WTC11 (cell line): ENCODE data around the gene AURKB. TPM values are rescaled to one million over a fixed set of nuclear protein-coding genes. Genes with fewer than 3 reads are reported as not detected.

Experiments
- ATAC-seq: fragments of 200-7000 bp; cut with Tn5 transposase; 2 replicates; pipeline ENCODE4 v1.10.0; 2021; ENCODE audit warnings: mild to moderate bottlenecking, moderate library complexity
- CTCF ChIA-PET: fragments of 300-600 bp; sonication (Branson Sonifier 250); formaldehyde crosslinking; loops from one replicate; lab custom pipeline; 2021; ENCODE audit warnings: antibody characterized with exemption; lab: Charles Lee
- POLR2A ChIA-PET: fragments of 350-600 bp; sonication (Branson Sonifier 250); formaldehyde crosslinking; loops from one replicate; lab custom pipeline; 2021; ENCODE audit warnings: antibody characterized with exemption; lab: Charles Lee
- DNase-seq: peaks from one replicate; pipeline ENCODE4 v3.0.0; 2021; ENCODE audit warnings: low spot score
- H3K27ac Mint-ChIP-seq: 2 replicates; pipeline ENCODE4 v1.8.0; 2021; ENCODE audit warnings: mixed read lengths
- H3K27me3 Mint-ChIP-seq: 2 replicates; pipeline ENCODE4 v1.8.0; 2021; ENCODE audit warnings: low read depth, mild to moderate bottlenecking, moderate library complexity, mixed read lengths
- H3K36me3 Mint-ChIP-seq: 2 replicates; pipeline ENCODE4 v1.8.0; 2021; ENCODE audit warnings: mixed read lengths
- H3K4me1 Mint-ChIP-seq: 2 replicates; pipeline ENCODE4 v1.8.0; 2022; ENCODE audit warnings: mixed read lengths
- H3K4me3 Mint-ChIP-seq: 2 replicates; pipeline ENCODE4 v1.8.0; 2021; ENCODE audit warnings: mild to moderate bottlenecking, moderate library complexity, mixed read lengths
- H3K9me3 Mint-ChIP-seq: 2 replicates; pipeline ENCODE4 v1.8.0; 2021; ENCODE audit warnings: mixed read lengths
- ETV6 ChIP-seq: sonication (generic); formaldehyde crosslinking; IDR thresholded peaks from 2 replicates; pipeline ENCODE4 v1.8.1; 2022; ENCODE audit warnings: mild to moderate bottlenecking, missing genetic modification reagents
- FOXJ3 ChIP-seq: sonication (generic); formaldehyde crosslinking; IDR thresholded peaks from 2 replicates; pipeline ENCODE4 v1.9.0; 2021; ENCODE audit warnings: missing genetic modification reagents, mild to moderate bottlenecking, borderline replicate concordance
- GABPB1 ChIP-seq: sonication (generic); formaldehyde crosslinking; IDR thresholded peaks from 2 replicates; pipeline ENCODE4 v1.8.1; 2023; ENCODE audit warnings: mild to moderate bottlenecking, missing genetic modification reagents
- GRHL2 ChIP-seq: fragments of 250-450 bp; sonication (Bioruptor Pico); IDR thresholded peaks from 2 replicates; pipeline ENCODE4 v1.8.0; 2022; ENCODE audit warnings: mild to moderate bottlenecking, moderate library complexity; ENCODE audit not compliant: insufficient replicate concordance, severe bottlenecking
- SMAD4 ChIP-seq: sonication (generic); formaldehyde crosslinking; IDR thresholded peaks from 2 replicates; pipeline ENCODE4 v1.8.0; 2022; ENCODE audit warnings: mild to moderate bottlenecking, missing genetic modification reagents
- TP53 ChIP-seq: sonication (generic); formaldehyde crosslinking; IDR thresholded peaks from 2 replicates; pipeline ENCODE4 v1.8.1; 2023; ENCODE audit warnings: mild to moderate bottlenecking, missing genetic modification reagents
- ZNF121 ChIP-seq: sonication (generic); formaldehyde crosslinking; IDR thresholded peaks from 2 replicates; pipeline ENCODE4 v1.8.0; 2023; ENCODE audit warnings: missing genetic modification reagents
- ZNF416 ChIP-seq: fragments of 250-450 bp; sonication (Bioruptor Pico); IDR thresholded peaks from 2 replicates; pipeline ENCODE4 v1.9.0; 2021; ENCODE audit warnings: mild to moderate bottlenecking, inconsistent platforms
- ZNF671 ChIP-seq: fragments of 250-450 bp; sonication (Bioruptor Pico); IDR thresholded peaks from 2 replicates; pipeline ENCODE4 v1.8.0; 2021; ENCODE audit warnings: mild to moderate bottlenecking
- total RNA-seq: library from RNA; stranded (reverse); gene quantifications from 3 replicates; pipeline ENCODE4 v1.2.3, GENCODE V29; 2021
- TF ChIP-seq, protein P1 (sequence below): sonication (generic); formaldehyde crosslinking; IDR thresholded peaks from 2 replicates; pipeline ENCODE4 v1.8.1; 2023; ENCODE audit warnings: mild to moderate bottlenecking, missing genetic modification reagents
- TF ChIP-seq, protein P2 (sequence below): sonication (generic); formaldehyde crosslinking; IDR thresholded peaks from 2 replicates; pipeline ENCODE4 v1.8.1; 2022; ENCODE audit warnings: mild to moderate bottlenecking, moderate library complexity, missing genetic modification reagents
- TF ChIP-seq, protein P3 (sequence below): fragments of 250-450 bp; sonication (Bioruptor Pico); IDR thresholded peaks from 2 replicates; pipeline ENCODE4 v1.8.0; 2021; ENCODE audit warnings: mild to moderate bottlenecking
- TF ChIP-seq, protein P4 (sequence below): sonication (generic); formaldehyde crosslinking; IDR thresholded peaks from 2 replicates; pipeline ENCODE4 v1.8.0; 2023; ENCODE audit warnings: missing genetic modification reagents, mild to moderate bottlenecking, borderline replicate concordance
- TF ChIP-seq, protein P5 (sequence below): fragments of 250-450 bp; sonication (Bioruptor Pico); IDR thresholded peaks from 2 replicates; pipeline ENCODE4 v2.1.2; 2022; ENCODE audit warnings: mild to moderate bottlenecking, moderate library complexity
- TF ChIP-seq, protein P6 (sequence below): fragments of 250-450 bp; sonication (Bioruptor Pico); IDR thresholded peaks from 2 replicates; pipeline ENCODE4 v1.9.0; 2021; ENCODE audit warnings: mild to moderate bottlenecking
- TF ChIP-seq, protein P7 (sequence below): sonication (generic); formaldehyde crosslinking; conservative IDR thresholded peaks from 2 replicates; pipeline ENCODE4 v1.8.1; 2022; ENCODE audit warnings: mild to moderate bottlenecking, missing genetic modification reagents

Gene AURKB
- total RNA-seq, 1 experiment from 2014 or later = 215 TPM

DNA sequence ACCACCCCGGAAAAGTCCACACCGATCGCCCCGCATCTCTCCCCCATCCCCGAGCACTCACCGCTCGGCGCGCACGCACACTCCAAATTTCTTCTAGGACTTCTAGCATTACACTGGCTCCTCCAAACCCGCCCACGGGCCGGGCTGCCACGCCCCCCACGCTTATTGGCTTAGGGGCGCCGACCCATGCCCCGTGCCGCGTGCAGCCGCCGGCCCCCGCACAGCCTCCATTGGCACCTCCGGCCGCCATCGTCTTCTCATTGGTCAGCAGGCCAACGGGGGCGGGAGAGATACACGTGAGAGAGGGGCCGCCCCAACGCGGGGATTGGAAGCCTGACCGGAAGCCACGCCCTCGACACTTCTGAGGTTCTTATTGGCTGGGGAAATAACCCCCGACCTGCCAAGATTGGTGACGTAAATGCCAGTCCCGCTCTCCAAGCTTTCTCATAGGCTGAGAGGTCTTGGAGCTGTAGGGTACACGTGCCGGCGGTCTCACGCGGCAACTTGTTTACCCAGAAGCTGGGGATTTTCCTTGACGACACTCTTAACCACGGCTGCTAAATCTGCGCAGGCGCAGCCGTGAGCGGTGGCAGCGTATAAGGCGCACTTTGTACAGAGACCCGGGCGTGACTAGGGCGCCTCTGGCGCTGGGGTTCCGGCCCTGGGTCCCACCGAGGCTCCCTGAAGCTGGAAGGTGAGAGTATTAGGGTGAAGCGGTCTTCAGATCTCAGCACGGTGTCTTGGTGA lies 54.0 kb downstream of the AURKB start (continued):
- TF ChIP-seq, protein P1, sequence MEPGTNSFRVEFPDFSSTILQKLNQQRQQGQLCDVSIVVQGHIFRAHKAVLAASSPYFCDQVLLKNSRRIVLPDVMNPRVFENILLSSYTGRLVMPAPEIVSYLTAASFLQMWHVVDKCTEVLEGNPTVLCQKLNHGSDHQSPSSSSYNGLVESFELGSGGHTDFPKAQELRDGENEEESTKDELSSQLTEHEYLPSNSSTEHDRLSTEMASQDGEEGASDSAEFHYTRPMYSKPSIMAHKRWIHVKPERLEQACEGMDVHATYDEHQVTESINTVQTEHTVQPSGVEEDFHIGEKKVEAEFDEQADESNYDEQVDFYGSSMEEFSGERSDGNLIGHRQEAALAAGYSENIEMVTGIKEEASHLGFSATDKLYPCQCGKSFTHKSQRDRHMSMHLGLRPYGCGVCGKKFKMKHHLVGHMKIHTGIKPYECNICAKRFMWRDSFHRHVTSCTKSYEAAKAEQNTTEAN (CRISPR knock-in tag) = no peak
- no peak for TF ChIP-seq GRHL2
- TF ChIP-seq, all 79 proteins: peak for 10

DNA sequence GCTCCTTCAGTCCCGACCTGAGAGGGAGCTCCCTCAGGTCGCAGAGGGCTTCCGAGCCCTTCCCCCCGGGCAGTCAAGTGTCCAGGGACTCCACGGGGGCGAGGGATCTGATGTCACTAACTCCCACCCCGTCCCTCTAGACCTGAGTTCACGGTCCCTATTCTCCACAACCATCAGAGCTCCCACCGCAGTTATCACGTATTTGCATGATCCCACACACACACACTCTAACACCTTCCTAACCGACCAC lies 54.5 kb downstream of the AURKB start:
- Mint-ChIP-seq H3K9me3 (no peaks in the 10 kb centered on the region), H3K27ac (no peak overlapping the region)
- TF ChIP-seq ZNF671 (CRISPR knock-in tag) (0 out of 2 replicates have a peak, but pooled peaks have one; percentile 17), GABPB1 (CRISPR knock-in tag) (no peak), TP53 (CRISPR knock-in tag) (no peak)
- TF ChIP-seq, protein P2, sequence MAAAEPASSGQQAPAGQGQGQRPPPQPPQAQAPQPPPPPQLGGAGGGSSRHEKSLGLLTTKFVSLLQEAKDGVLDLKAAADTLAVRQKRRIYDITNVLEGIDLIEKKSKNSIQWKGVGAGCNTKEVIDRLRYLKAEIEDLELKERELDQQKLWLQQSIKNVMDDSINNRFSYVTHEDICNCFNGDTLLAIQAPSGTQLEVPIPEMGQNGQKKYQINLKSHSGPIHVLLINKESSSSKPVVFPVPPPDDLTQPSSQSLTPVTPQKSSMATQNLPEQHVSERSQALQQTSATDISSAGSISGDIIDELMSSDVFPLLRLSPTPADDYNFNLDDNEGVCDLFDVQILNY (CRISPR knock-in tag) = no peak
- TF ChIP-seq, protein P3, sequence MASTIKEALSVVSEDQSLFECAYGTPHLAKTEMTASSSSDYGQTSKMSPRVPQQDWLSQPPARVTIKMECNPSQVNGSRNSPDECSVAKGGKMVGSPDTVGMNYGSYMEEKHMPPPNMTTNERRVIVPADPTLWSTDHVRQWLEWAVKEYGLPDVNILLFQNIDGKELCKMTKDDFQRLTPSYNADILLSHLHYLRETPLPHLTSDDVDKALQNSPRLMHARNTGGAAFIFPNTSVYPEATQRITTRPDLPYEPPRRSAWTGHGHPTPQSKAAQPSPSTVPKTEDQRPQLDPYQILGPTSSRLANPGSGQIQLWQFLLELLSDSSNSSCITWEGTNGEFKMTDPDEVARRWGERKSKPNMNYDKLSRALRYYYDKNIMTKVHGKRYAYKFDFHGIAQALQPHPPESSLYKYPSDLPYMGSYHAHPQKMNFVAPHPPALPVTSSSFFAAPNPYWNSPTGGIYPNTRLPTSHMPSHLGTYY (CRISPR knock-in tag) = no peak
- TF ChIP-seq, all 79 proteins: peak for 1
- Mint-ChIP-seq H3K36me3 (no peaks in the 10 kb centered on the region; the same call in 1 of the 2 replicates), H3K4me1 (peaks cover 27% of the 10 kb centered on the region), H3K4me3 (no peak overlapping the region), H3K27me3 (peaks cover 3% of the 10 kb centered on the region; the same call in 1 of the 2 replicates)
- CTCF ChIA-PET = interaction anchor here (1.1 to 2.7 kb wide), 8 partner anchors 17 to 98 kb away, joined by 4 to 14 read pairs (median 9); partner anchors contain the start of gene ALOXE3
- ATAC-seq = no peak
- POLR2A ChIA-PET = interaction anchor here (0.7 to 2.5 kb wide), 8 partner anchors 17 to 469 kb away, joined by 3 to 22 read pairs (median 5); partner anchors contain the start of genes AURKB, BORCS6, HES7 and TP53
- DNase-seq = no peak

DNA sequence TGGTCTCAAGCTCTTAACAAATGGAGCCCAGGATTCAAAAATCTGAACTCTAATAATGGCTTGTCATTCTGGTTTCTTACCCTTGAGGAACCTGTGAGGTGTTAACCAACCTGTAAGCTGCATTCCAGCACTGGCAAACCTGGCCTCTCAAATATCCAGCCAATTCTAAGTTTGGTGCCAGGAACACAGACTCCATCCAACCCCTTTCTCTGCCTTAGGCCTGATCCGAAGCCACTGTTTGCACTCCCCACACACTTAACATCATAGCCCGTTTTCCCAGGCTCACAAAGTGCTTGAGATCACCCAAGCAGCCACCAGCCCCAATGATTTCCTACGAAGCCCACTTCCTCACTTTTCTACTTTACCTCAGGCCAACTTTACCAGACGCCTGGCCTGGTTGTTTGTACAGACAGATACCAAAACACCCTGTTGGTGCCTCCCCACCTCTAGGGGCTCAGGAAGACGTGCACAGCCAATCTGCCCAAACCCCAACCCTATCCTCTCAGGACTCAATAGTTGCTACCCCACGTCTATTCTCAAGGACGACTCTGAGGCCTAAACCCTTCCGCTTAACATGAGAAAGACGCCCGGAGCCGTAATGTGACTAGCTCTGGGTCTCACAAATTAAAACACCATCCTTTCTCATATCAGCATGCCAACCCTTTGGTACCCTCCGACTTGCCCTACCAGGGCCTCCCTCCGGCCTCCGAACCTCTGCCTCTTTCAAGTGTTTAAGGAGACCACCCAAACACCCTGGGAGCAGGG lies 55.0 kb downstream of the AURKB start:
- H3K27me3 Mint-ChIP-seq = peaks cover 3% of the 10 kb centered on the region; the same call in 1 of the 2 replicates
- POLR2A ChIA-PET = interaction anchor here (1.1 to 2.5 kb wide), 6 partner anchors 9 to 468 kb away, joined by 3 to 22 read pairs (median 5); partner anchors contain the start of genes AURKB, HES7 and TP53
- H3K9me3 Mint-ChIP-seq = no peaks in the 10 kb centered on the region
- H3K4me1 Mint-ChIP-seq = peaks cover 22% of the 10 kb centered on the region
- ATAC-seq (no peak), DNase-seq (no peak)
- no peak overlapping the region for H3K4me3 Mint-ChIP-seq
- CTCF ChIA-PET = interaction anchor here (1.1 to 2.7 kb wide), 10 partner anchors 16 to 98 kb away, joined by 3 to 14 read pairs (median 8); partner anchors contain the start of gene ALOXE3
- H3K36me3 Mint-ChIP-seq = no peaks in the 10 kb centered on the region; the same call in 1 of the 2 replicates
- no peak overlapping the region; the same call in 1 of the 2 replicates for H3K27ac Mint-ChIP-seq
- TF ChIP-seq ZNF121 (CRISPR knock-in tag) (no peak), SMAD4 (no peak), ETV6 (no peak), FOXJ3 (CRISPR knock-in tag) (no peak), ZNF416 (CRISPR knock-in tag) (no peak)
- TF ChIP-seq, protein P4, sequence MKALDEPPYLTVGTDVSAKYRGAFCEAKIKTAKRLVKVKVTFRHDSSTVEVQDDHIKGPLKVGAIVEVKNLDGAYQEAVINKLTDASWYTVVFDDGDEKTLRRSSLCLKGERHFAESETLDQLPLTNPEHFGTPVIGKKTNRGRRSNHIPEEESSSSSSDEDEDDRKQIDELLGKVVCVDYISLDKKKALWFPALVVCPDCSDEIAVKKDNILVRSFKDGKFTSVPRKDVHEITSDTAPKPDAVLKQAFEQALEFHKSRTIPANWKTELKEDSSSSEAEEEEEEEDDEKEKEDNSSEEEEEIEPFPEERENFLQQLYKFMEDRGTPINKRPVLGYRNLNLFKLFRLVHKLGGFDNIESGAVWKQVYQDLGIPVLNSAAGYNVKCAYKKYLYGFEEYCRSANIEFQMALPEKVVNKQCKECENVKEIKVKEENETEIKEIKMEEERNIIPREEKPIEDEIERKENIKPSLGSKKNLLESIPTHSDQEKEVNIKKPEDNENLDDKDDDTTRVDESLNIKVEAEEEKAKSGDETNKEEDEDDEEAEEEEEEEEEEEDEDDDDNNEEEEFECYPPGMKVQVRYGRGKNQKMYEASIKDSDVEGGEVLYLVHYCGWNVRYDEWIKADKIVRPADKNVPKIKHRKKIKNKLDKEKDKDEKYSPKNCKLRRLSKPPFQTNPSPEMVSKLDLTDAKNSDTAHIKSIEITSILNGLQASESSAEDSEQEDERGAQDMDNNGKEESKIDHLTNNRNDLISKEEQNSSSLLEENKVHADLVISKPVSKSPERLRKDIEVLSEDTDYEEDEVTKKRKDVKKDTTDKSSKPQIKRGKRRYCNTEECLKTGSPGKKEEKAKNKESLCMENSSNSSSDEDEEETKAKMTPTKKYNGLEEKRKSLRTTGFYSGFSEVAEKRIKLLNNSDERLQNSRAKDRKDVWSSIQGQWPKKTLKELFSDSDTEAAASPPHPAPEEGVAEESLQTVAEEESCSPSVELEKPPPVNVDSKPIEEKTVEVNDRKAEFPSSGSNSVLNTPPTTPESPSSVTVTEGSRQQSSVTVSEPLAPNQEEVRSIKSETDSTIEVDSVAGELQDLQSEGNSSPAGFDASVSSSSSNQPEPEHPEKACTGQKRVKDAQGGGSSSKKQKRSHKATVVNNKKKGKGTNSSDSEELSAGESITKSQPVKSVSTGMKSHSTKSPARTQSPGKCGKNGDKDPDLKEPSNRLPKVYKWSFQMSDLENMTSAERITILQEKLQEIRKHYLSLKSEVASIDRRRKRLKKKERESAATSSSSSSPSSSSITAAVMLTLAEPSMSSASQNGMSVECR = no peak
- TF ChIP-seq, protein P5, sequence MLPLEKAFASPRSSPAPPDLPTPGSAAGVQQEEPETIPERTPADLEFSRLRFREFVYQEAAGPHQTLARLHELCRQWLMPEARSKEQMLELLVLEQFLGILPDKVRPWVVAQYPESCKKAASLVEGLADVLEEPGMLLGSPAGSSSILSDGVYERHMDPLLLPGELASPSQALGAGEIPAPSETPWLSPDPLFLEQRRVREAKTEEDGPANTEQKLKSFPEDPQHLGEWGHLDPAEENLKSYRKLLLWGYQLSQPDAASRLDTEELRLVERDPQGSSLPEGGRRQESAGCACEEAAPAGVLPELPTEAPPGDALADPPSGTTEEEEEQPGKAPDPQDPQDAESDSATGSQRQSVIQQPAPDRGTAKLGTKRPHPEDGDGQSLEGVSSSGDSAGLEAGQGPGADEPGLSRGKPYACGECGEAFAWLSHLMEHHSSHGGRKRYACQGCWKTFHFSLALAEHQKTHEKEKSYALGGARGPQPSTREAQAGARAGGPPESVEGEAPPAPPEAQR (CRISPR knock-in tag) = no peak
- TF ChIP-seq, protein P2 (CRISPR knock-in tag) = no peak
- TF ChIP-seq, protein P6, sequence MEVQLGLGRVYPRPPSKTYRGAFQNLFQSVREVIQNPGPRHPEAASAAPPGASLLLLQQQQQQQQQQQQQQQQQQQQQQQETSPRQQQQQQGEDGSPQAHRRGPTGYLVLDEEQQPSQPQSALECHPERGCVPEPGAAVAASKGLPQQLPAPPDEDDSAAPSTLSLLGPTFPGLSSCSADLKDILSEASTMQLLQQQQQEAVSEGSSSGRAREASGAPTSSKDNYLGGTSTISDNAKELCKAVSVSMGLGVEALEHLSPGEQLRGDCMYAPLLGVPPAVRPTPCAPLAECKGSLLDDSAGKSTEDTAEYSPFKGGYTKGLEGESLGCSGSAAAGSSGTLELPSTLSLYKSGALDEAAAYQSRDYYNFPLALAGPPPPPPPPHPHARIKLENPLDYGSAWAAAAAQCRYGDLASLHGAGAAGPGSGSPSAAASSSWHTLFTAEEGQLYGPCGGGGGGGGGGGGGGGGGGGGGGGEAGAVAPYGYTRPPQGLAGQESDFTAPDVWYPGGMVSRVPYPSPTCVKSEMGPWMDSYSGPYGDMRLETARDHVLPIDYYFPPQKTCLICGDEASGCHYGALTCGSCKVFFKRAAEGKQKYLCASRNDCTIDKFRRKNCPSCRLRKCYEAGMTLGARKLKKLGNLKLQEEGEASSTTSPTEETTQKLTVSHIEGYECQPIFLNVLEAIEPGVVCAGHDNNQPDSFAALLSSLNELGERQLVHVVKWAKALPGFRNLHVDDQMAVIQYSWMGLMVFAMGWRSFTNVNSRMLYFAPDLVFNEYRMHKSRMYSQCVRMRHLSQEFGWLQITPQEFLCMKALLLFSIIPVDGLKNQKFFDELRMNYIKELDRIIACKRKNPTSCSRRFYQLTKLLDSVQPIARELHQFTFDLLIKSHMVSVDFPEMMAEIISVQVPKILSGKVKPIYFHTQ = no peak
- TF ChIP-seq, protein P7, sequence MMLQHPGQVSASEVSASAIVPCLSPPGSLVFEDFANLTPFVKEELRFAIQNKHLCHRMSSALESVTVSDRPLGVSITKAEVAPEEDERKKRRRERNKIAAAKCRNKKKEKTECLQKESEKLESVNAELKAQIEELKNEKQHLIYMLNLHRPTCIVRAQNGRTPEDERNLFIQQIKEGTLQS = no peak
